ENCODE measurements around the gene AGBL4.

AGBL4 gene

DNA sequence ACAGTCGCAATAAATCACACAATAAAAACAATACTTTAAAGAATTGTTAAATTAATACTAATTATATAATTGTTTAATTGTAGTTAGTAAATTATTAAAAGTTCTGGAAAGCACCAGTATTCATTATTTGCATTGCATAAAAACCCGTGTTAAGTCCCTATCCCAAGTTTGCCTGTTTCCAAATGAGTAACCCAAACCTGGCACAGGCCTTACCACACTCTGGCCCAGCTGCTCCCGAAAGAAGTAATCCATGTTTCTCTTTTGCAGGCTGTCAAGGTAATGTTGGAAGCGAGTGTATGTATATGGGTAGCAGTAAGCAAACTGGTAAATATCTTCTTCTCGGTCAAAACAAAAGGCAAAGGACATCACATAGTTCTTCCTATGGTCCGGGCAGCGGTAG is 978.4 kb downstream of the AGBL4 start:
- H3K79me2 ChIP-seq (ENCODE audit: insufficient read depth, low read length), result no peaks in the 10 kb centered on the region
- no peak overlapping the region for H3K4me2 ChIP-seq (ENCODE audit: insufficient read depth, low read length)
- no peaks in the 10 kb centered on the region for H3K27me3 ChIP-seq (ENCODE audit: insufficient read depth, low read length, poor library complexity)
- H3K4me1 ChIP-seq (ENCODE audit: insufficient read depth, low read length), result no peaks in the 10 kb centered on the region
- H3K9ac ChIP-seq (ENCODE audit: low read depth, low read length), result no peak overlapping the region
- no peaks in the 10 kb centered on the region for H3K9me3 ChIP-seq (ENCODE audit: insufficient read depth, low read length, severe bottlenecking)
- ATAC-seq (ENCODE audit: insufficient read depth, low read depth) (no peak), DNase-seq (no peak)
- no peaks in the 10 kb centered on the region for H4K20me1 ChIP-seq (ENCODE audit: insufficient read depth, low read length)
- H2AFZ ChIP-seq (ENCODE audit: low read depth, low read length), result no peak overlapping the region
- H3K4me3 ChIP-seq (ENCODE audit: low read depth in 1 of 2, low read length in 2 of 2), result no peak overlapping the region
- no peak overlapping the region for H3K27ac ChIP-seq (ENCODE audit: low read length)
- TF ChIP-seq EZH2 (IDR thresholded peaks at IDR 0.05; ENCODE audit: borderline replicate concordance, low read depth, low read length, severe bottlenecking) (no peak), CTCF (IDR thresholded peaks at IDR 0.05; ENCODE audit: borderline replicate concordance, extremely low read depth, low read length, poor library complexity, severe bottlenecking) (no peak)
- H3K36me3 ChIP-seq (ENCODE audit: insufficient read depth, low read length), result no peaks in the 10 kb centered on the region

GRCh38 chr1:49036700-49037099 is 987.1 kb downstream of the AGBL4 start:
- no peak for DNase-seq
- no peaks in the 10 kb centered on the region for H3K36me3 ChIP-seq (ENCODE audit: insufficient read depth, low read length)
- ATAC-seq (ENCODE audit: insufficient read depth, low read depth), result no peak

DNA sequence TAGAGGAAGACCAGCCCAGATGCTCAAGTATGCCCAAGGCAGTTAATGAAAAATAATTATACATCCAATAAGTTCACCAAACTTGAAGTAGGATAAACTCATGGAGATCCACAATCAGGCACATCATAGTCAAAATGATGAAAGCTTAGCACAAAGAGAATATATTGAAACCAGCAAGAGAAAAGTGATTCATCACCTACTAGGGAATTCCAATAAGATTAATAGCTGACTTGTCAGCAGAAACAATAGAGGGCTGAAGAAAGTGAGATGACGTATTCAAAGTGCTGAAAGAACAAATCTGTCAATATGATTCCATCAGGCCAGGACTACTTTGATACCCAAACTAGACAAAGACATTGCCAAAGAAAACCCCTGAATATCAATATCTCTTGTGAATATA is 995.4 kb downstream of the AGBL4 start:
- ATAC-seq (ENCODE audit: insufficient read depth, low read depth), result no peak

More at GRCh38 chr1:49036700-49037099, 987.1 kb downstream of the AGBL4 start:
- H3K4me1 ChIP-seq (ENCODE audit: insufficient read depth, low read length), result no peaks in the 10 kb centered on the region
- H4K20me1 ChIP-seq (ENCODE audit: insufficient read depth, low read length), result no peaks in the 10 kb centered on the region
- no peak overlapping the region for H3K4me3 ChIP-seq (ENCODE audit: low read depth in 1 of 2, low read length in 2 of 2)
- TF ChIP-seq EZH2 (IDR thresholded peaks at IDR 0.05; ENCODE audit: borderline replicate concordance, low read depth, low read length, severe bottlenecking) (no peak), CTCF (IDR thresholded peaks at IDR 0.05; ENCODE audit: borderline replicate concordance, extremely low read depth, low read length, poor library complexity, severe bottlenecking) (no peak)
- H3K27ac ChIP-seq (ENCODE audit: low read length), result no peak overlapping the region
- H3K79me2 ChIP-seq (ENCODE audit: insufficient read depth, low read length), result no peaks in the 10 kb centered on the region
- no peak overlapping the region for H3K9ac ChIP-seq (ENCODE audit: low read depth, low read length)
- no peaks in the 10 kb centered on the region for H3K9me3 ChIP-seq (ENCODE audit: insufficient read depth, low read length, severe bottlenecking)
- no peak overlapping the region for H2AFZ ChIP-seq (ENCODE audit: low read depth, low read length)
- no peaks in the 10 kb centered on the region for H3K27me3 ChIP-seq (ENCODE audit: insufficient read depth, low read length, poor library complexity)
- H3K4me2 ChIP-seq (ENCODE audit: insufficient read depth, low read length), result no peak overlapping the region

More for the DNA sequence above, 995.4 kb downstream of the AGBL4 start:
- Histone ChIP-seq H3K4me2 (ENCODE audit: insufficient read depth, low read length) (no peak overlapping the region), H3K4me1 (ENCODE audit: insufficient read depth, low read length) (no peaks in the 10 kb centered on the region), H3K27ac (ENCODE audit: low read length) (no peak overlapping the region), H2AFZ (ENCODE audit: low read depth, low read length) (no peak overlapping the region), H3K36me3 (ENCODE audit: insufficient read depth, low read length) (no peaks in the 10 kb centered on the region), H3K4me3 (ENCODE audit: low read depth in 1 of 2, low read length in 2 of 2) (no peak overlapping the region), H3K27me3 (ENCODE audit: insufficient read depth, low read length, poor library complexity) (no peaks in the 10 kb centered on the region), H3K9me3 (ENCODE audit: insufficient read depth, low read length, severe bottlenecking) (no peaks in the 10 kb centered on the region), H4K20me1 (ENCODE audit: insufficient read depth, low read length) (no peaks in the 10 kb centered on the region), H3K9ac (ENCODE audit: low read depth, low read length) (no peak overlapping the region), H3K79me2 (ENCODE audit: insufficient read depth, low read length) (no peaks in the 10 kb centered on the region)
- DNase-seq, result no peak
- TF ChIP-seq EZH2 (IDR thresholded peaks at IDR 0.05; ENCODE audit: borderline replicate concordance, low read depth, low read length, severe bottlenecking), result no peak
- TF ChIP-seq CTCF (IDR thresholded peaks at IDR 0.05; ENCODE audit: borderline replicate concordance, extremely low read depth, low read length, poor library complexity, severe bottlenecking), result no peak
